B cell (primary cell): ENCODE measurements around the gene FKBP9. TPM values are rescaled to one million over a fixed set of nuclear protein-coding genes. Genes with fewer than 3 reads are reported as not detected.

Source experiments
- ATAC-seq: fragments of 200-7000 bp; cut with Tn5 transposase; one replicate; pipeline ENCODE4 v1.10.0; 2021; ENCODE audit warnings: low read depth, mild to moderate bottlenecking, moderate number of reproducible peaks, moderate library complexity
- CTCF ChIA-PET: fragments of 350-600 bp; sonication (Branson Sonifier 250); formaldehyde crosslinking; loops from one replicate; lab custom pipeline; 2021; ENCODE audit warnings: antibody characterized with exemption, inconsistent platforms; lab: Charles Lee
- POLR2A ChIA-PET: fragments of 350-600 bp; sonication (Branson Sonifier 250); formaldehyde crosslinking; loops from one replicate; lab custom pipeline; 2021; ENCODE audit warnings: antibody characterized with exemption; lab: Charles Lee
- DNase-seq: peaks from one replicate; pipeline ENCODE4 v3.0.0; 2013
- H2AFZ ChIP-seq: 2 replicates; pipeline ENCODE4 v1.6.1; 2012; ENCODE audit warnings: mild to moderate bottlenecking, low read depth, low read length; ENCODE audit not compliant: insufficient read depth, poor library complexity, severe bottlenecking
- H3K27ac ChIP-seq, 2 donors: 1 replicate in 1 of 2; 2 replicates in 1 of 2; pipeline ENCODE4 v1.5.1; 2012 to 2013; ENCODE audit warnings: low read length in 2 of 2, mild to moderate bottlenecking in 2 of 2, moderate library complexity in 1 of 2
- H3K27me3 ChIP-seq, 4 experiments: fragments of 200-600 bp in 1 of 4; sonication (generic) in 1 of 4; replicated peaks in 1 of 4; 1 replicate in 2 of 4; 2 replicates in 2 of 4; pipeline versions ENCODE4 v1.6.1 to v1.7.0; 2013 to 2016; ENCODE audit warnings: low read length in 3 of 4, mild to moderate bottlenecking in 2 of 4, mixed read lengths in 1 of 4, moderate library complexity in 1 of 4; ENCODE audit not compliant: insufficient read depth in 4 of 4, control insufficient read depth in 3 of 4; ENCODE audit errors: control extremely low read depth in 1 of 4
- H3K36me3 ChIP-seq, 2 experiments: replicated peaks in 1 of 2; 1 replicate in 1 of 2; 2 replicates in 1 of 2; pipeline versions ENCODE4 v1.6.1 to v1.7.1; 2013; ENCODE audit warnings: low read length in 1 of 2; ENCODE audit not compliant: insufficient read depth in 2 of 2, control insufficient read depth in 1 of 2; ENCODE audit errors: control extremely low read depth in 1 of 2, extremely low read depth in 1 of 2
- H3K4me1 ChIP-seq, 2 donors: fragments of 200-600 bp in 1 of 2; sonication (generic) in 1 of 2; 1 replicate in 1 of 2; 2 replicates in 1 of 2; pipeline versions ENCODE4 v1.5.1 to v1.6.1; 2013 to 2017; ENCODE audit warnings: low read length in 2 of 2; ENCODE audit not compliant: control insufficient read depth in 2 of 2, insufficient read depth in 2 of 2
- H3K4me2 ChIP-seq: replicated peaks from 2 replicates; pipeline ENCODE3; 2012; ENCODE audit warnings: mild to moderate bottlenecking, low read depth, low read length; ENCODE audit not compliant: poor library complexity, severe bottlenecking
- H3K4me3 ChIP-seq, 5 experiments: fragments of 200-600 bp in 1 of 5; sonication (generic) in 1 of 5; 1 replicate in 3 of 5; 2 replicates in 2 of 5; pipeline versions ENCODE4 v1.5.1 to v1.7.0; 2011 to 2016; ENCODE audit warnings: low read length in 4 of 5, mild to moderate bottlenecking in 4 of 5, low read depth in 2 of 5, control low read depth in 1 of 5, moderate library complexity in 1 of 5; ENCODE audit not compliant: insufficient read depth in 1 of 5; ENCODE audit errors: control extremely low read depth in 1 of 5, extremely low read depth in 1 of 5
- H3K79me2 ChIP-seq: fragments of 200-600 bp; sonication (generic); one replicate; pipeline ENCODE4 v1.6.0; 2016; ENCODE audit warnings: low read length; ENCODE audit not compliant: control insufficient read depth, insufficient read depth
- H3K9ac ChIP-seq: fragments of 200-600 bp; sonication (generic); 2 replicates; pipeline ENCODE4 v1.6.1; 2017; ENCODE audit warnings: mild to moderate bottlenecking, low read length, moderate library complexity
- H3K9me3 ChIP-seq, 3 donors: one replicate each; pipeline versions ENCODE4 v1.6.1 to v1.7.1; 2013; ENCODE audit warnings: low read length in 2 of 3; ENCODE audit not compliant: control insufficient read depth in 2 of 3, insufficient read depth in 1 of 3; ENCODE audit errors: control extremely low read depth in 1 of 3
- H4K20me1 ChIP-seq: 2 replicates; pipeline ENCODE4 v1.6.0; 2012; ENCODE audit warnings: mild to moderate bottlenecking, low read length; ENCODE audit not compliant: insufficient read depth, control insufficient read depth, poor library complexity, severe bottlenecking
- H3K27ac Mint-ChIP-seq: one replicate; pipeline ENCODE4 v1.8.0; 2021; ENCODE audit warnings: mixed read lengths
- H3K27me3 Mint-ChIP-seq: one replicate; pipeline ENCODE4 v1.8.0; 2021; ENCODE audit warnings: mixed read lengths
- H3K4me1 Mint-ChIP-seq: one replicate; pipeline ENCODE4 v1.8.0; 2021; ENCODE audit warnings: mixed read lengths
- H3K4me3 Mint-ChIP-seq: one replicate; pipeline ENCODE4 v1.8.0; 2021; ENCODE audit warnings: mixed read lengths
- H3K9me3 Mint-ChIP-seq: one replicate; pipeline ENCODE4 v1.8.0; 2022; ENCODE audit warnings: mixed read lengths; ENCODE audit not compliant: insufficient read depth
- CTCF ChIP-seq: fragments of 200-600 bp; IDR thresholded peaks from one replicate; pipeline ENCODE4 v1.8.0; 2022; ENCODE audit warnings: antibody characterized with exemption, mild to moderate bottlenecking
- EZH2 ChIP-seq: IDR thresholded peaks from 2 replicates; pipeline ENCODE4 v1.6.1; 2012; ENCODE audit warnings: borderline replicate concordance, low read depth, mild to moderate bottlenecking, moderate library complexity, low read length; ENCODE audit not compliant: insufficient read depth, poor library complexity, severe bottlenecking
- WGBS: methylation state at CpG from one replicate; pipeline ENCODE4 v1.1.5; 2013; ENCODE audit warnings: missing lambda C conversion rate; ENCODE audit not compliant: insufficient coverage; 5-methylcytosine and 5-hydroxymethylcytosine counted together
- intact Hi-C: fragments of 100-400 bp; cut with micrococcal nuclease; formaldehyde crosslinking; loops from one replicate; pipeline ENCODE4 v1.10.0; 2022
- polyA plus RNA-seq: library from polyadenylated mRNA; depleted of rRNA; stranded (reverse); fragments of >200 nt; gene quantifications from 2 replicates; pipeline ENCODE4 v1.2.3, GENCODE V29; 2012
- total RNA-seq, 2 donors: library from RNA; stranded (reverse); fragments of 120-200 nt in 1 of 2; gene quantifications; 1 replicate in 1 of 2; 2 replicates in 1 of 2; pipeline versions ENCODE4 v1.2.3 to v1.2.4, GENCODE V29; 2013 to 2022

Gene FKBP9
- total and polyA plus RNA-seq, 2 donors (not counting 1 experiment from before 2014, with no cell fraction given), result 0.52 to 0.98 TPM

- no peaks in the 10 kb centered on the region for H3K27me3 ChIP-seq
- Mint-ChIP-seq H3K4me1 (peaks cover 50% of the 10 kb centered on the region), H3K27ac (no peak overlapping the region), H3K27me3 (no peaks in the 10 kb centered on the region), H3K9me3 (no peaks in the 10 kb centered on the region), H3K4me3 (no peak overlapping the region)
- no peaks in the 10 kb centered on the region for H3K9me3 ChIP-seq
- ATAC-seq, result no peak
- no peak overlapping the region for H3K9ac ChIP-seq
- H3K79me2 ChIP-seq, result peaks cover 89% of the 10 kb centered on the region
- no peak overlapping the region for H3K4me2 ChIP-seq
- intact Hi-C loops, result loop anchor here (5.0 kb wide), 1 partner anchor 103 kb away; no protein-coding TSS in a partner anchor
- ChIA-PET CTCF (interaction anchor here (1.1 to 1.2 kb wide), 3 partner anchors 17 to 64 kb away, joined by 3 to 4 read pairs (median 4); partner anchors contain the start of gene RP9), POLR2A (no interaction called here)
- H4K20me1 ChIP-seq, result peaks cover 25% of the 10 kb centered on the region
- no peak overlapping the region for H3K27ac ChIP-seq
- no peaks in the 10 kb centered on the region for H3K36me3 ChIP-seq
- no peak overlapping the region for H2AFZ ChIP-seq
- TF ChIP-seq EZH2 (no peak), CTCF (no peak)
- no CpG with 5 or more reads among the region's 2 CpGs for WGBS
- H3K4me1 ChIP-seq, result peaks cover 25 to 28% of the 10 kb centered on the region in 2 donors
- no peak overlapping the region for H3K4me3 ChIP-seq
- no peak for DNase-seq
Observed at GRCh38 chr7:33044986-33045385, 87.7 kb downstream of the FKBP9 start.

DNA sequence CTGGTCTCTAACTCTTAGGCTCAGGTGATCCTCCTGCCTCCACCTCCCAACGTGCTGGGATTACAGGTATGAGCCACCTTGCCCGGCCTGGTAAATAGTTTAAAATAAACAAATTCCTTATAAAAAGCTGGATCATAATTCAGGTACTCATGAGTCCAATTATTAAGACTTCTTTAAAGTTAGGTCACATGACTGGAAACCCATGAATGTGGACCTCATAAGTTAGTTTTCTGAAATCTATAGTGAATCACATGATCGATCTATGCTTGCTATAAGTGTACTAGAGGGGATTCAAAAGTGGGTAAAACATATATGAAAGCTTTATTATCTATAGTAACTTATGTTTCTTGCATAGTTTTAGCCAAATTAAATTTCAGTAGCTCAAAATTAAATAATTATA, 91.0 kb downstream of the FKBP9 start:
- intact Hi-C loops, result no loop called here
- Histone ChIP-seq H3K4me3 (no peak overlapping the region), H3K79me2 (peaks cover 95% of the 10 kb centered on the region), H3K4me2 (peak overlapping the region; percentile 6), H3K27me3 (no peaks in the 10 kb centered on the region), H3K27ac (peak overlapping the region in 1 of 2 donors; percentile 83), H3K9ac (no peak overlapping the region), H2AFZ (no peak overlapping the region), H3K36me3 (no peaks in the 10 kb centered on the region), H4K20me1 (peaks cover 27% of the 10 kb centered on the region), H3K9me3 (no peaks in the 10 kb centered on the region), H3K4me1 (peaks cover 34 to 45% of the 10 kb centered on the region in 2 donors)
- no peak overlapping the region for H3K27ac Mint-ChIP-seq
- POLR2A ChIA-PET, result no interaction called here
- CTCF ChIA-PET, result interaction anchor here (1.0 to 2.9 kb wide), 7 partner anchors 8 to 247 kb away, joined by 3 to 30 read pairs (median 8); no protein-coding TSS in a partner anchor
- H3K9me3 Mint-ChIP-seq, result no peaks in the 10 kb centered on the region
- DNase-seq (no peak), ATAC-seq (no peak)
- WGBS, result no CpG with 5 or more reads among the region's 3 CpGs
- no peak for TF ChIP-seq EZH2
- TF ChIP-seq CTCF, result no peak
- peaks cover 56% of the 10 kb centered on the region for H3K4me1 Mint-ChIP-seq
- no peaks in the 10 kb centered on the region for H3K27me3 Mint-ChIP-seq
- H3K4me3 Mint-ChIP-seq, result no peak overlapping the region
